GM23248 (cell line): Measurements from ENCODE around the gene SERPINH1. TPM values are rescaled to one million over a fixed set of nuclear protein-coding genes. Genes with fewer than 3 reads are reported as not detected.

Experiments
- DNase-seq: peaks from one replicate; pipeline ENCODE4 v3.0.0-alpha.2; 2015
- H2AFZ ChIP-seq: fragments of 200-600 bp; sonication (generic); 2 replicates; pipeline ENCODE4 v1.6.1; 2016; ENCODE audit warnings: antibody characterized with exemption
- H3F3A ChIP-seq: fragments of 200-600 bp; sonication (generic); 2 replicates; pipeline ENCODE4 v1.6.1; 2016; ENCODE audit warnings: mild to moderate bottlenecking, antibody characterized with exemption, mixed run types; ENCODE audit not compliant: insufficient read depth
- H3K27ac ChIP-seq: fragments of 200-600 bp; sonication (generic); 2 replicates; pipeline ENCODE4 v1.5.1; 2016; ENCODE audit warnings: mild to moderate bottlenecking
- H3K27me3 ChIP-seq: fragments of 200-600 bp; sonication (generic); replicated peaks from 2 replicates; pipeline ENCODE4 v1.6.1; 2016; ENCODE audit warnings: mild to moderate bottlenecking; ENCODE audit not compliant: insufficient read depth
- H3K36me3 ChIP-seq: fragments of 200-600 bp; sonication (generic); 2 replicates; pipeline ENCODE4 v1.6.1; 2016; ENCODE audit warnings: low read depth, mild to moderate bottlenecking
- H3K4me1 ChIP-seq: fragments of 200-600 bp; sonication (generic); 2 replicates; pipeline ENCODE4 v1.6.1; 2016; ENCODE audit warnings: mild to moderate bottlenecking; ENCODE audit not compliant: insufficient read depth
- H3K4me2 ChIP-seq: fragments of 200-600 bp; sonication (generic); one replicate; pipeline ENCODE4 v1.6.1; 2016; ENCODE audit warnings: mild to moderate bottlenecking; ENCODE audit not compliant: unreplicated experiment
- H3K4me3 ChIP-seq: fragments of 200-600 bp; sonication (generic); 2 replicates; pipeline ENCODE4 v1.5.1; 2016; ENCODE audit warnings: mild to moderate bottlenecking
- H3K79me2 ChIP-seq: fragments of 200-600 bp; sonication (generic); 2 replicates; pipeline ENCODE4 v1.6.1; 2016; ENCODE audit warnings: mild to moderate bottlenecking; ENCODE audit not compliant: insufficient read depth
- H3K9ac ChIP-seq: fragments of 200-600 bp; sonication (generic); 2 replicates; pipeline ENCODE4 v1.6.1; 2016; ENCODE audit warnings: mild to moderate bottlenecking
- H3K9me2 ChIP-seq: fragments of 200-600 bp; sonication (generic); 2 replicates; pipeline ENCODE4 v1.6.1; 2016; ENCODE audit warnings: mixed run types, mild to moderate bottlenecking, moderate library complexity; ENCODE audit not compliant: insufficient read depth
- H3K9me3 ChIP-seq: fragments of 200-600 bp; sonication (generic); one replicate; pipeline ENCODE4 v1.6.1; 2017; ENCODE audit warnings: low read depth
- H4K20me1 ChIP-seq: fragments of 200-600 bp; sonication (generic); 2 replicates; pipeline ENCODE4 v1.6.0; 2016; ENCODE audit not compliant: insufficient read depth
- EZH2 ChIP-seq: fragments of 200-600 bp; sonication (generic); IDR thresholded peaks from 2 replicates; pipeline ENCODE4 v1.6.1; 2018; ENCODE audit warnings: antibody characterized with exemption, mild to moderate bottlenecking; ENCODE audit not compliant: insufficient read depth, poor library complexity, severe bottlenecking
- EZH2phosphoT487 ChIP-seq: fragments of 200-600 bp; sonication (generic); IDR thresholded peaks from 2 replicates; pipeline ENCODE4 v1.6.1; 2018; ENCODE audit warnings: antibody characterized with exemption, moderate library complexity, mild to moderate bottlenecking, low read depth; ENCODE audit not compliant: insufficient read depth
- WGBS, 2 experiments: methylation state at CpG; one replicate each; pipeline ENCODE4 v1.1.6; 2015 to 2017; ENCODE audit warnings: low lambda C conversion rate in 2 of 2, low coverage in 1 of 2; ENCODE audit errors: missing lambda C conversion rate in 2 of 2; 5-methylcytosine and 5-hydroxymethylcytosine counted together
- in situ Hi-C: fragments of 300-500 bp; cut with MboI; formaldehyde crosslinking; loops from 2 replicates; pipeline ENCODE4 v1.15.0; 2020
- polyA plus RNA-seq: library from polyadenylated mRNA; unstranded; fragments of >200 nt; fragmentation: Nextera tagmentation; extraction: Ambion mirVana; gene quantifications from 2 replicates; pipeline ENCODE4 v1.2.1, GENCODE V29; 2016
- total RNA-seq: library from RNA; depleted of rRNA; stranded (reverse); fragments of >200 nt; shearing (Covaris generic); gene quantifications from 2 replicates; pipeline ENCODE4 v1.2.3, GENCODE V29; 2014

SERPINH1 gene
- total and polyA plus RNA-seq, 2 experiments from 2014 or later: 520 to 1,872 TPM

DNA sequence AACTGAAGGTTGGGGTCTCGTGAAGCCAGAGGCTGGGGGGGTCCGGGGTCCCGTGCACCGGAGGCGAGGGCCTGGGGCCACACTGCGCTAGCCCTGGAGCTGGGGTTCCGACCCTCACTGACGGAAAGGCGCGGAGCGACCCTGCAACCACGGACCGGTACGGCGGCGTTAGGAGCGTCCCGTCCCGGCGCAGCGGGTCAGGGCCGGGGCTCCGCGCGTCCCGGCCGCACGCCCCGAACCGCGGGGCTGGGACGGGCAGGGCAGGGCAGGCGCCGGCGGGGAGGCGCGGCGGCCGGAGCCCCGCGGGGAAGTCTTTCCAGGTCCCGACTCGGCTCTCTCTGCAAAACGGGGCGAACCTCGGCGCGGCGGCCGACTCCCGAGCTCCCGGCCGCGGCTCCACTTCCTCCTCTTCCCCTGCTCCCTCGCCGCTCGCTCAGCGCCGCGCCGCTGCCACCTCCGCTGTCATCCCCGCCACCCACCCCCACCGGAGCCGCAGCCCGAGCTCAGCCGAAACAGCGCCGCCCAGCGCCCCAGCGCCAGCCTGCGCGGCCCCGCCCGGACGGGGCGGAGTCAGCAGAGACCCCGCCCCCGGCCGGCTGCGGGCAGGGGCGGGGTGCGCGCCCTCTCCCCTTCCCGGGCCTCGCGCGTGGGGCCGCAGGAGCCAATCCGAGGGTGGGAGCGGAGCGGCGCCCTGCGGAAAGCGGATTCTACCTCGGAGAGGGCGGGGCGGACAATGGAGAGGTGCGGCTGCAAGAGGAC is 36.4 kb upstream of the SERPINH1 start, which contains the start of gene GDPD5:
GDPD5 (minus strand) TSS at position 509 of the 759 bp plus-strand sequence. CDS start 48,206 bp downstream, outside the sequence.
- Histone ChIP-seq H3K4me1 (peaks cover 4% of the 10 kb centered on the region), H3K36me3 (no peaks in the 10 kb centered on the region), H3K27ac (no peak within 1 kb of the TSS), H3K79me2 (no peaks in the 10 kb centered on the region), H4K20me1 (no peaks in the 10 kb centered on the region), H3F3A (no peaks in the 10 kb centered on the region), H2AFZ (peak within 1 kb of the TSS; percentile 82), H3K9ac (peak within 1 kb of the TSS; percentile 62), H3K9me2 (no peaks in the 10 kb centered on the region), H3K4me3 (peak within 1 kb of the TSS; percentile 78), H3K27me3 (no peaks in the 10 kb centered on the region), H3K9me3 (no peaks in the 10 kb centered on the region), H3K4me2 (peak within 1 kb of the TSS; percentile 82)
- peak; percentile 89 for DNase-seq
- TF ChIP-seq EZH2: no peak
- TF ChIP-seq EZH2phosphoT487: no peak
- 1 to 2% methylated on average over 50 to 81 of the region's 99 CpGs for WGBS, 2 experiments
- in situ Hi-C loops: no loop called here

DNA sequence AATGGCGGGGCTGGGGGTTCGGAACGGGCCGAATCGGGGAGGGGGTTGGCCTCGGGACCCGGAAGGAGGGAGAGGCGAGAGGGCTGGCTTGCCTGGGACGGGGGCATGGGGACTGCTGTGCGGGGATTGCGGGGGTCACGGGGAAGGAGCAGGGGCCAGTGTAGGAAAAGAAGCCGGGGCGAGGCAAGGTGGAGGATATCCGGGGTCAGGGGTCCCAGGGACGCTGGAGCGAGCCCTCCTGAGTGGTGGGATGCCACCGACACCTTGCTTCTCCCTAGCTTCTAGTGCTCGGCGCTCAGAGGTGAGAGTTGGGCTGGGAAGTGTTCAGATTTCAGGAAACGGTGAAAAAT is 35.9 kb upstream of the SERPINH1 start:
- H3K4me2 ChIP-seq: peak overlapping the region; percentile 82
- DNase-seq: no peak
- no peaks in the 10 kb centered on the region for H4K20me1 ChIP-seq
- H2AFZ ChIP-seq: peak overlapping the region; percentile 82
- in situ Hi-C loops: no loop called here
- H3K79me2 ChIP-seq: no peaks in the 10 kb centered on the region
- H3K4me3 ChIP-seq: peak overlapping the region; percentile 78
- peak overlapping the region; percentile 62 for H3K9ac ChIP-seq
- H3K9me3 ChIP-seq: no peaks in the 10 kb centered on the region
- H3K4me1 ChIP-seq: peaks cover 4% of the 10 kb centered on the region
- H3K9me2 ChIP-seq: no peaks in the 10 kb centered on the region
- H3K27ac ChIP-seq: no peak overlapping the region
- TF ChIP-seq EZH2phosphoT487: no peak
- TF ChIP-seq EZH2: no peak
- H3K36me3 ChIP-seq: no peaks in the 10 kb centered on the region
- H3F3A ChIP-seq: no peaks in the 10 kb centered on the region
- no peaks in the 10 kb centered on the region for H3K27me3 ChIP-seq
- WGBS, 2 experiments: 2% methylated on average over 12 to 21 of the region's 21 CpGs

DNA sequence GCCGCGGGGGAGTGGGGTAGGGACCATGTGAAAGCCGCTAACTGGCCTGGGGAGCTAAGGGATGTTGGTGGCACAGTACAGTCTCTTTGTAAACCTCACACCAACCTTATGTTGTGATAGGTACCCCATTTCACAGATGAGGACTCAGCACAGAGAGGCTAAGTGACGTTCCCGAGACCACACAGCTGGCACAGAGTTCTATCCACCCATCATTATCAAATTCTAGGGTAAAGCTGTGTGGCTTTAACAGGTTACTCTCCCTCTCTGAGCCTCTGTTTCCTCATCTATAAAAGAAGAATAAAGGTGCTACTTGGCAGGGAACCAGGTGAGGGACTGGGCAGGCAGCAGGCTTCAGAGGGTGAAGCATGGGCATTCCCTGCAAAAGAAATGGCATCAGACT is 34.9 kb upstream of the SERPINH1 start:
- Histone ChIP-seq H3K4me2 (no peak overlapping the region), H3K27ac (no peak overlapping the region), H3K27me3 (no peaks in the 10 kb centered on the region), H3K9ac (no peak overlapping the region), H3K9me3 (no peaks in the 10 kb centered on the region), H3K9me2 (no peaks in the 10 kb centered on the region), H3K36me3 (no peaks in the 10 kb centered on the region), H3K79me2 (no peaks in the 10 kb centered on the region), H3K4me1 (peaks cover 4% of the 10 kb centered on the region), H3F3A (no peaks in the 10 kb centered on the region), H4K20me1 (no peaks in the 10 kb centered on the region), H2AFZ (no peak overlapping the region), H3K4me3 (no peak overlapping the region)
- DNase-seq: no peak
- 87 to 92% methylated on average over 5 of the region's 5 CpGs for WGBS, 2 experiments
- TF ChIP-seq EZH2: no peak
- no peak for TF ChIP-seq EZH2phosphoT487
- in situ Hi-C loops: no loop called here

DNA sequence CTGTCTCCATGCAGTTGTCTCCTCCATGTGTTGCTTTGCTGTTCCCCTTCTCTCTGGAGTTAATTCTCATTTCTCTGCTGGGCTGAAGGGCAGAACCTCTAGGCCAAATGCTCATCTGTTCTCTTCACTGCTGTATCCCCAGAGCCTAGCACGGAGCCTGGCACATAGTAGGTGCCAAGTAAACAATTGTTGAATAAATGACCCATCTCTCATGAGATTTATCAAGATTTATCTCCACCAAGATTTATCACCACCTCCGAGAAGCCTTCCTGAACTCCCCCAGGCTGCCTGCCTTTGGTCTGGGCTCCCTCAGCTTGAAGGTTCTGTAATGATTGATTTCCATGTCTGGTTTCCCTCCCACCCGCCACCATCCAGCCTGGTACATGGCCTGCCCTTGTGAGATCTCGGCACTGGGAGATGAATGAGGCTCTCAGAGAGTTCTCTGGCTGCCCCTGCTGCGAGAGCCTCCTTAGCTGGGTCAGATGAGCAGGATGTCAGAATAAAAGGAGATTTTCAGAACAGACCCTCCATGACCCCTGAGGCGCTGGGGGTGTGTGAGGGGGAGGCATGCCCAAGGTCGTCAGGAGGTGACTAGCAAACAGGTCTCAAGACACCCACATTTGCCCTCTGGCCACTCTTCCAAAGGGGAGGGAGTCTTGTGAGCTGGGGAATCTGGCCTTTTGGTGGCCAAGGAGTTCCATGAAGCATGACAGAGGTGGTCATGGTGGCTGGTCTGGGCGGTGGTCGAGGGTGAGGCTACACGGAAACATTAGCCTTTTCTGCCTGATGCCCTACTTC is 33.9 kb upstream of the SERPINH1 start:
- DNase-seq: no peak
- no peak overlapping the region for H3K9ac ChIP-seq
- TF ChIP-seq EZH2phosphoT487 (no peak), EZH2 (no peak)

More for the DNA sequence above, 33.9 kb upstream of the SERPINH1 start:
- 61 to 62% methylated on average over 10 of the region's 10 CpGs for WGBS, 2 experiments
- no peaks in the 10 kb centered on the region for H3K36me3 ChIP-seq
- no peak overlapping the region for H3K4me2 ChIP-seq
- no peak overlapping the region for H2AFZ ChIP-seq
- H3K9me3 ChIP-seq: no peaks in the 10 kb centered on the region
- H4K20me1 ChIP-seq: no peaks in the 10 kb centered on the region
- no peaks in the 10 kb centered on the region for H3K27me3 ChIP-seq
- H3K27ac ChIP-seq: no peak overlapping the region
- no peaks in the 10 kb centered on the region for H3K79me2 ChIP-seq
- peaks cover 4% of the 10 kb centered on the region for H3K4me1 ChIP-seq
- H3K4me3 ChIP-seq: no peak overlapping the region
- H3F3A ChIP-seq: no peaks in the 10 kb centered on the region
- in situ Hi-C loops: no loop called here
- no peaks in the 10 kb centered on the region for H3K9me2 ChIP-seq
